ENCODE results near the gene RNF157.
"Not testable (repeated sequence)": the region's sequence is repeated elsewhere in the genome, so short reads cannot be mapped to it uniquely, and the experiment has no call there.

RNF157 gene

DNA sequence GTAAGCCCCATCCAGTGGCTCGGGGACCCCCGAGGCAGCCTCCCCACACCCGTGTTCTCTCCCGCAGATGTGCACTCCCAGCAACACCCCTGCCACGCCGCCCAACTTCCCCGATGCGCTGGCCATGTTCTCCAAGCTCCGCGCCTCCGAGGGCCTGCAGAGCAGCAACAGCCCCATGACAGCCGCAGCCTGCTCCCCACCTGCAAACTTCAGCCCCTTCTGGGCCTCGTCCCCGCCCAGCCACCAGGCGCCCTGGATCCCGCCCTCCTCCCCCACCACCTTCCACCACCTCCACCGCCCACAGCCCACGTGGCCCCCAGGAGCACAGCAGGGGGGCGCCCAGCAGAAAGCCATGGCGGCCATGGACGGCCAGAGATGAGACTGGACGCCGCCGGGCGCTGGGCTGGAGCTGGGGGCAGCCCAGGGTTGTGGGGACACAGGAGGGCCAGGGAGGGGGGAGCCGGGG lies 29.9 kb upstream of the RNF157 start:
- DNase-seq, result no peak

DNA sequence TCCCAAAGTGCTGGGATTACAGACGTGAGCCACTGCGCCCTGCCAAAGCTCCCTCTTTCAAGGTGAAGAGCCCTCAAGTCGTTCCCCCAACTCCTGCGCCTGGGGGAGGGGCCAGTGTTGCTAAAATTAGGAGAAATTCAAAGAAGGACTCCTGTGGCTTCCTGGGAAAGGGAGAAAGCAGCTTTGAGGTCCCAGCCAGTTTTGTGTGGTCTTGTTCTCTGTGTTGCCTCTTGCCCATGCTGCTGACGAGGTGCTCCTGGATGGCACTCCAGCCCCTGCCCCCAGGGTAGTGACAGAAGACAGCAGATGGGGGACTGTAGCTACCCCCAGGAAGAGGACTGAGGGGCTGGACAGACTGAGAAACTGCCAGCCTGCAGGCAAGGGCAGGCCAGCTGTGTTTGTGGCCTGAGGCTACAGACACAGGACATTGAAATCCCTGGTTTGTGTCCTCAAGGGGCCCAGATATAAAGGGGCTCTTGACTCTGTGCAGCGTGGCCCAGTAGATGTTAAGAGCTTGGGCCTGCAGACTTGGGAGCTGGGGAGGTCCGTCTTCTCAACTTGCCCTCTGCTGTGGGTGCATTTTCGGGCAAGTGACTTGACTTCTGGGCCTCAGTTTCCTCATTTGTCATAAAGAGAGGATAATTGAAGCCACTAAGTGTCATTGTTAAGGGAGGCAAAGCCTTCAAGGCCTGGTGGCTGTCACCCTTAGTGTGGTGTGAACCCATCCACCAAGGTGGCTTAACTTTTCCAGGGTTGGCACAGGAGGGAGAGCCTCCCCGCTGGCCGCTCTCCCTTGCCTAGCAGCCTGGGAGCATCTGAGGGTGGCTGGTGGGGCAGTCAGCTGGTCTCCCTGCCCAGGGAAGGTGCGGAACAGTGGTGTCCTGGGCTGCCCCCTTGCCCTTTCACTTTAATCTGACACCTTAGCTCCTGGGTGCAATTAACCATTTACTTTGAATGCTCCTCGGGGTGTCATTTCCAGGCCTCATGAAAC lies 29.0 kb upstream of the RNF157 start:
- DNase-seq, result no peak

DNA sequence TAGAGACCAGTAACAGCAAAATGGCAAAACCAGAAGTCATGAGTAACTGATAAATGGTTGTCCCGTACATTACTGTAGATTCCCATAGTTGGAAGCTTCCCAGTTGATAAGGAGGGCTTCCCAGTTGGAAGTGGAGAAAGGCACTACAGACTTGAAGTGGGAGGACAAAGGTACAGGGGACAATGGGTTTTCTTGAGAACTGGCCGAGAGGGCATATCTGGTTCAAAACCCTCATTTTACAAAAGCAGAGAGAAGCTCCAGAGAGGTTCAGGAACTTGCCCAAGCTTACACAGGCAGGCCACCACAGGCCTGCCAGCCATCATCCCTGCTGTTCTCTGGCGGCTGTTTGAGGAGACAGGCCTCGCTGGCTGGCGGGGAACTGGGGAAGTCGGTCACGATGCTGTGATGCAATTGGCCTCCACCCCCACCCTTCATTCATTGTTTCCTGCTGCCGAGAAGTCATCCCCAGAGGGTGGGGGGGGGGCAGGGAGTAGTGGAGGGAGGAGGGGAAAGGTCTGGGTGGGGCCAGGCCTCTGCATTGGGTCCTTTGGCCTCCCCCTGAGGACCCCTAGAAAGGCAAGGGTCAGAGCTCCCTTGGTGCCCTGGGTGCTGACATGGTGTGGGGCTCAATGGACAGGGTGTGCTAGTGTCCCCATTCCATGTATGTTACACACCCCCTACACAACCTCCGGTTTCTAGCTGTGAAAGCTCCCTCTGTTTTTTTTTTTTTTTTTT lies 27.9 kb upstream of the RNF157 start:
- DNase-seq, result no peak

DNA sequence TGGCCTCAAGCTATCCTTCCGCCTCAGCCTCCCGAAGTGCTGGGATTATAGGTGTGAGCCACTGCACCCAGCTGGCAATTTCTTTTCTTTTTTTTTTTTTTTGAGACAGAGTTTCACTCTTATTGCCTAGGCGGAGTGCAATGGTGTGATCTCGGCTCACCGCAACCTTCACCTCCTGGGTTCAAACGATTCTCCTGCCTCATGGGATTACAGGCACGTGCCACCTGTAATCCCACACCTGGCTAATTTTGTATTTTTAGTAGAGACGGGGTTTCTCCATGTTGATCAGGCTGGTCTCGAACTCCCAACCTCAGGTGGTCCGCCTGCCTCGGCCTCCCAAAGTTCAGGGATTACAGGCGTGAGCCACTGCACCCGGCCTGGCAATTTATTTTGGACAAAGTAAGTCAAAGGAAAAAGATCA lies 27.3 kb upstream of the RNF157 start:
- DNase-seq, result not testable (repeated sequence)

DNA sequence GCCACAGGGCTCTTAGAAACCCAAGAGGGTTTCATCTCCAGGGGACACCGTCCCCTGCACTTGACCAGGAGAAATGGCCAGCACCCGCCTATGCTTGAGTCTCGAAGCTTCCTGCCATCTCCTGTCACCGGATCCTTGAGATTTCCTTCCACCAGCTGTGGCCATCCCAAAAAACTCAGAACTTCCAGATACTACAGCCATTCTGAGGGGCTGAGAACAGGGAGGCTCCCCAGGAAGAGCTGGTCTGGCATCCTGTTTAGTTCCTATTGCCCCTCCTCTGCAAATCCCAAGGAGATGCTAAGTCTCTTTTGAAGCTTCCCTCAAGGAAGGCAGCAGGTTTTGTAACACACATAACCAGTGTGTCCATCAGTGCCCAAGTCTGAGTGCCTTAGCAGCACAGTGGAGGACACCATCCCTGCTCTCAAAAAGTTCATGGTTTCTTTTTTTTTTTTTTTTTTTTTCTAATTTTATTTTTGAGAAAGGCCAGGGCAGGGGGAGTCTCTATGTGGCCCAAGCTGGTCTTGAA lies 26.8 kb upstream of the RNF157 start:
- no peak for DNase-seq

DNA sequence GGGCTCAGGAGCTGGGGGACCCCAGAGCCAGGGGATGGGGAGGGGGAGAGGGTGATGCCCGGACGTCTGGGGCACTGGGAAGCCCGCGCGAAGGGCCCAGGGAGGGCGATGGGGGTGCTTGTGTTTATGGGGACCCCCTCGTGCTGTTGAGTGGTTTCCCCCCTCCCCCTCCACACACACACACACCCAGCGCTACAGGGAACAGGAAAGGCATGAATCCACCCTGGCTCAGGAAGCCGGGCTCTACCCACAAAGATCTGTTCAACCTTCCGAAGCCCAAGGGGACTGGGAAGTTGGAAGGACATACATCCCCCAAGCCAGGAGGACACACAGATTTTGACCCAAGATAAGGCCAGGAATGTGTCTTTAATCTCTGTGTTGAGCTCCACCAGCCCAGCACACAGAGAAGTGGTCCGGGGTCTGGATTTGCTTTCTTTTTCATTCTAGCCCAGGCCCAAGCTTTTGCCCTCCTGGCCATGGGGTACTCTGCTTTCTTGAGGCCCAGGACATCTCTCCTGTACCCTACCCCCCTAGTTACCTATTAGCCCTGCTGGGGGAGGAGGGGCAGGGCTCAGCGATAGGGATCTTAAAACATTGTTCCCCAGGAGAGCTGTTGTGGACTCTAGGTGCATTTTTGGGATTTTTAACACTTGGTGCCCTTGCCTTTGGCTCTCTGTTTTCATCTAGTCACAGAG lies 26.1 kb upstream of the RNF157 start:
- no peak for DNase-seq

DNA sequence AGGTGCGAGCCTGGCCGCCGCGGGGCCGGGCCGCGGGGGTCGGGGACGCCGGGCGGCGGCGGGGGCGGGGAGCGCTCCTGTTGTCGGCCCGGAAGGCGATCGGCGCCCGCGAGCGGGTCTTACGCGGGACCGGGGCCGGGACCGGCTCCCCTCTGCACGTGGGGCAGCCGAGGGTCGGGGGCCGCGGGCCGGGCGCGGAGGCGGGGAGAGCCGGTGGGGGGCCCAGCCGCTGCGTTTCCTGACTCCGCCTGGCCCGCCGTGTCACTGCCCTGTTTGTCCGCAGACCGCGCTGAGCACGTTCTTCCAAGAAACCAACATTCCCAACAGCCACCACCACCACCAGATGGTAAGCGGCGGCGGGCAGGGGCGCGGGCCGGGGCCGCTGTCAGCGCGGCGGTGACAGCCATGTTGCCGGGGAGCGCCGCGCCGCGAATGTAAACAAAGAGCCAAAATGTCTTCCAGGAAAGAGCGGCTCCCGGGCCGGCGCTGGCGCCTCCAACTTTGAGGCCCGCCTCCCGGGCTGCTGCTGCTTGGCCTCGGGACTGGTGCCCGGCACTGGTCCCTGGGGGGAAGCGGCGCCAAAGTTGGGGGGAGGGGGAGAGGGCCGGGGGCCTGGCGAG lies 25.4 kb upstream of the RNF157 start:
- DNase-seq, result peak; percentile 50

DNA sequence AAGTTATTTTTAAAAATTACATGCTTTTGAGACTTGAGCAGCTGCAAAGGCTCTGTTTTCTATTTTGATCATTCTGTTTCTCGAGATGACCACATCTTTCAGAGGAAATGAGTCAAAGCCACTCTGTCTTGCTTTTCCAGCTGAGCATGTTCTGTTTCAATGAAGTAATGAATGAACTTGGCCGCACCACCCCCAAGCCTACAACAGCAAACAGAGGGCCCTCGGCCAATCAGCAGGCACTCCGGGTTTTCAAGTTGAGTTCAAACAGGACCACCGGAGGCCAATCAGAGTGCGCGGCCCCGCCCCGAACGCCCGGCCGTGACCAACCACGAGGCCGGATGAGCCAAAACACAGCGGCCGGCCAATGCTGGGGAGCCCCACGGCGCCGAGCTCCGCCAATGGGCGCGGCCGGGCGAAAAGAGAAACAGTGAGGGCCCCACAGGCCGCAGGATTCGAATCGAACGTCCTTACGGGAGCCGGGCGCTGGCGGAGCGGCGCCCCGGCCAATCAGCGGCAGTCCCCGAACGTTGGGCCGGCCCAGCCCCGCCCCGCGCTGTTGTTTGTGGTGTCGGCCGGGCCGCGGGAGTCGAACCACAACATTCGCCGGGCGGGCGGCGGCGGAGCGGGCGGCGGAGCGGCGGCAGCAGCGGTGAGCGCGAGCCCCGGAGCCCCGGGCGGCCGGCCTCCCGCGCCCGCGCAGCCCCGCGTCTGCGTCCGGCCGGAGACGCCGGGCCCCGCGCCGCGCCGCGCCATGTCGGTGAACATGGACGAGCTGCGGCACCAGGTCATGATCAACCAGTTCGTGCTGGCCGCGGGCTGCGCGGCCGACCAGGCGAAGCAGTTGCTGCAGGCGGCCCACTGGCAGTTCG lies 24.7 kb upstream of the RNF157 start, which contains the start of gene UBALD2:
UBALD2 (plus strand) TSS at position 594 of the 869 bp plus-strand sequence; CDS start at position 752, 158 bp downstream.
- DNase-seq, result peak; percentile 98

DNA sequence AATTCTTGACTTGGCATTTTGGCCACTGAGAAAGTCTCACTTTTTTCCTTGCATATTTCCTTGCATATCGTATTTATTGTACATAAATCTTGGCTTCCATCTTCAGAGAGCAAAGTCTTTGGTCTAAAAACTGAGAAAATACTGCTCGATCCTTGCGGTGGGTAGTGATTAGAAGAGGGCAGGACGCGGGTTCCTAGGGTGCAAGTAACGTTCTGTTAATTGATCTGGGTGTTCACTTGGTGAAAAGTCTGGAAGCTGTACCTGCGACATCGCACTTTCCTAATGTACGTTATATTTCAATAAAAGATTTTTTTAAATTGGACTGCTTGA lies 24.1 kb upstream of the RNF157 start:
- DNase-seq, result no peak

DNA sequence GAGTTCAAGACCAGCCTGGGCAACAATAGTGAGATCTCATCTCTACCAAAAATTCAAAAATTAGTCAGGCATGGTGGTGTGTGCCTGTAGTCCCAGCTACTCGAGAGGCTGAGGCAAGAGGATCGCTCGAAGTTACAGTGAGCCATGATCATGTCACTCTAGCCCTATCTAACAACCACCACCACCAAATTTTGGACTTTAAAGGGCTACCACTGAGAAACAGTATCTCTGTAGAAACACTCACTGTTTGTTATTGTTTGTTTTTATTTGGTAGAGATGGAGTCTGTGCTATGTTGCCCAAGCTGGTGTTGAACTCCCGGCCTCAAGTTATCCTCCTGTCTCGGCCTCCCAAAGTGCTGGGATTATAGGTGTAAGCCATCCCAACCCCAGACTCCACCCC lies 23.6 kb upstream of the RNF157 start:
- no peak for DNase-seq

DNA sequence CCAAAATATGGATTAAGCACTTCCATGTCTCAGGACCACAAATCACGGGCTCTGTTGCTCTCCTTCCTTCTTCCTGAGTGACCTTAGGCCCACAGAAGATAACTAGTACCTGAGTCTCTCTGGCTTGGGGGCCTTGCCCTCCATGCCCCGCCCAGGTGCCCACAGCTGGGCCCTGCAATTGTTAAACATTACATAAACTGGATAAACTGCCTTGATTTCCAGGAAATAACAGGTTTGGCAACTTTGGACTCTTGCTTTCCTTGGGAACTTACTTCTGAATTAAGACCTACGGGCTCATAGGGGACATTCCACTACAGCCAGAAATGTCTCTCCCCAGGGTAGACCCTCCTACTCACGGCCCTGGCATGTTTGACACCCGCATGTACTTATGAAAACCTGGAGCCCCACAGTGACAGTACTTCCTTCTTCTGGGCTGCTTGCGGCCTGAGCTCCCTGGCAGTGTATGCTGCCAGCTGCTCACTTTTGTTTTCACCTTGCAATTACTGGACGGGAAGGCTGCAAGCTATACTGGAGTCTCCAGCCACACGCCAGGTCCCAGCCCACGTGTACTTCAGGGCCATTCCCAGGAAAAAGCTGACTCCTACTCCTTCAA lies 22.5 kb upstream of the RNF157 start:
- peak; percentile 86 for DNase-seq

DNA sequence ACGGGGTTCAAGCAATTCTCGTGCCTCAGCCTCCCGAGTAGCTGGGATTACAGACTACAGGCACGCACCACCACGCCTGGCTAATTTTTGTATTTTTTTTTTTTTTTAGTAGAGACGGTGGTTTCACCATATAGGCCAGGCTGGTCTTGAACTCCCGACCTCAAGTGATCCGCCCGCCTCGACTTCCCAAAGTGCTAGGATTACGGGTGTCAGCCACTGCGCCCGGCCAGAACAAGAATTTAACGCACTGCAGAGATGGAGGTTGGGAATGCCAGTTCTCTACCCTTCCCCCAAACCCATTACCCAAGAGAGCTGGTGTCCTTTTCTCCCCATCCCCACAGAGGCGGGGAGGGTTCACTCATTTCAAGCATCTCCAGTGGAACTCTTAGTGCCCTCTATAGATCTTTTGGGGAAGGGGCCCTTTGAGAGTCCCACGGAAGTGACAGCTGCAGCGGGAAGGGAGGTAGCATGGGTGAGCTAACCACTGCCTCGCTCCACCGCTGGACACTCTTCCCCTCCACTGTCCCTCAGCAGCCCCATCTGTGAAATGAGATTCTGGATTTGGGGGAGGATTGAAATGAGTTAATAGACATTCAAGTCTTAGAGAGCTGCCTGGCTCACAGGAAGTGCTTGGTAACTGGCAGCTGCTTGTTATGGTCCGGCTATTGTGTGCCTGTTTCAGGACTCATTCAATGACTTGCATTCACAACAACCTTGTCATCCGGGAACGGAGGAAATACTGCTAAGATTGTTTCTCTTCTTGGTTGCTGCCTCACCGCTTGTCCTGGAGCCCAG lies 21.3 kb upstream of the RNF157 start:
- DNase-seq, result no peak

DNA sequence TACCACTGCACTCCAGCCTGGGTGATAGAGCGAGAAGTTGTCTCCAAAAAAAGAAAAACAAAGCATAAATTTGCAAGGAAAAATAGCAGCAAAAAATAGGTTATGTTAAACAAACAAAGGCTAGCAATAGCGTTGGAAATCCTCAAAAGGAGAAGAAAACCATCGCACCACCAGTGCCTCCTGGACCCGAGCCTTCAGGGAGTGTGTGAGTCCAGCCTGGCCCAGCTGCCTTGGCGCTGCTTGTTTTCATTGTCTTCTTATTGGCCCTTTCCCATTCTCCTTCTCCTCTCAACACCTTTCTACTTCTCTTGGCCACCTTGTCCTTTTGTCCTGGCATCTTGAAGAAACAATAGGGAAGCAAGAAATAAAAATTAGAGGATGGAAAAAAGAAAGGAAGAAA lies 20.4 kb upstream of the RNF157 start:
- DNase-seq, result no peak

DNA sequence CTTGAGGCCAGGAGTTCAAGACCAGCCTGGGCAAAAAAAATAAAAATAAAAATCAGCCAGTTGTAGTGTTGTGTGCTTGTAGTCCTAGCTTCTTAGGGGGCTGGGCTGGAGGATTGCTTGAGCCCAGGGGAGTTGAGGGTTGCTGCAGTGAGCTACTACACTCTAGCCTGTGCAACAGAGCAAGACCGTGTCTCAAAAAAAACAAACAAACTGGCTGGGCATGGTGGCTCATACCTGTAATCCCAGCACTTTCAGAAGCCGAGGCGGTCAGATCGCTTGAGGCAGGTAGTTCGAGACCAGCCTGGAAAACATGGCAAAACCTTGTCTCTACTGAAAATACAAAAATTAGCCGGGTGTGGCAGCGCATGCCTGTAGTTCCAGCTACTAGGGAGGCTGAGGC lies 19.9 kb upstream of the RNF157 start:
- DNase-seq, result no peak

DNA sequence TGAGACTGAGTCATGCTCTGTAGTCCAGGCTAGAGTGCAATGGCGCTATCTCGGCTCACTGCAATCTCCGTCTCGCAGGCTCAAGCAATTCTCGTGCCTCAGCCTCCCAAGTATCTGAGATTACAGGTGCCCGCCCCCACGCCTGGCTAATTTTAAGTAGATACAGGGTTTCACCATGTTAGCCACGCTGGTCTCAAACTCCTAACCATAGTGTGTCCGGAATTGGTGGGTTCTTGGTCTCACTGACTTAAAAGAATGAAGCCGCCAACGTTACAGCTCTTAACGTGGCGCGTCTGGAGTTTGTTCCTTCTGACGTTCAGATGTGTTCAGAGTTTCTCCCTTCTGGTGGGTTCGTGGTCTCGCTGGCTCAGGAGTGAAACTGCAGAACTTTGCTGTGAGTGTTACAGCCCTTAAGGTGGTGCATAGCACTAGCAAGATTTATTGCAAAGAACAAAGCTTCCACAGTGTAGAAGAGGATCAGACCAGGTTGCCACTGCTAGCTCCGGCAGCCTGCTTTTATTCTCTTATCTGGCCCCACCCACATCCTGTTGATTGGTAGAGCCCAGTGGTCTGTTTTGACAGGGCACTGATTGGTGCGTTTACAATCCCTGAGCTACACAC lies 16.2 kb upstream of the RNF157 start:
- not testable (repeated sequence) for DNase-seq

DNA sequence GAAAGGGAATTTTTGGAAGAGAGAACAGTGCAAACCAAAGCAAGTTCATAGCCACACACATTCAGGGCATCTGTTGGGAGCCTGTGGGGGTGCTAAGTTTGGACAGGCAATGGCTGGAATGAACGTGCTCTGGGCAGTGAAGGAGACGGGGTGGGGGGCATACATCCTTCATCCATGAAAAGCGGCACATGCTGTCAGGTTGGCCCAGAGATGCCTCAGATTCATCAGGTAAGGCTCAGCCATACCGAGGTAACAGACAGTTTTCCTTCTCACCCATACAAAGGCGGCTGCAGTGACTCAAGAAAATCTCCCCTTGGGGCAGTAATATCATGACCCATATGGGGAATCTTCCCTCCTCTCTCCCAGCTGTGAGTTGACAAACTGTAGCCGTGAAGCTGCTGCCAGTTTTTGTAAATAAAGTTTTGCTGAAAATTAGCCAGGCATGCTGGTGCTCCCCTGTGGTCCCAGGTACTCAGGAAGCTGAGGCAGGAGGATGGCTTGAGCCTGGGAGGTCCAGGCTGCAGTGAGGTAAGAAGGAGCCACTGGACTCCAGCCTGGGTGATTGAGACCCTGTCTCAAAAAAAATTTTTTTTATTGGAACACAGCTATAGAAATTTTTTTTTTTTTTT lies 15.6 kb upstream of the RNF157 start:
- no peak for DNase-seq

DNA sequence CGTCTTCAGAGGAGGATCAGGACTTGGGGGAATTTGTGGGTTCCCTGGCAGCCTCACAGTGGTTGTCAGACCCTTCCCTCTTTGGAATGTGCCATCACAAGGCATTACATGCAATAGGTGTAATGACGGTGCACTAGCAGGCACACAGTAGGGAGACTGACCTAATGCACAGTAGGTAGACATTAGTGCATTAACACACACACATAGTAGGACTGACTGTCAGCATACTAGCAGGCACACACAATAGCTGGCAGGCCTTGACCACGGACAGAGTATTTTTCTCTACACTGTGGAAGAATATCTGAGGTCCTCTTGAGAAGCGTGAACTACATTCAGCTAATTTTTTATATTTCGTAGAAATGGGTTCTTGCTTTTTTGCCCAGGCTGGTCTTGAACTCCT lies 14.0 kb upstream of the RNF157 start:
- no peak for DNase-seq

DNA sequence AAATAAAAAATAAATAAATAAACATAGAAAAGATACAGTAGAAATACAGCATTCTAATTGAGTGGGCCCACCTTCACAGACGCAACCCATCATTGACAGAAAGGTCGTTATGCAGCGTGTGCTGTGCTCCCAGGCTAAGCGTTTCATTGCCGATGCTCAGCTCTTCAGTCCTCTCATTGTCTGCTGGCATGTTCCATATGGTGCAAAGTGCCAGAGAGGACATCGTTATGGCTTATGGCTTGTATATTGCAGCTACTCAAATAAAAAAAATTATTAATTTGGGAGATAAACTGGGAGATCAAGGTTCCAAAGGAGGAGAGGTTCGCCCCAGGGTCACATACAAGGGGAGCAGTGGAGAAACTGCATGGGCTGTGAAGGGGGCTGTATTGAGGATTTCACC lies 13.5 kb upstream of the RNF157 start:
- no peak for DNase-seq

Data from RPMI8226 (cell line).